Kidney (tissue), 14 donors: ENCODE results near the gene STK11. TPM values are rescaled to one million over a fixed set of nuclear protein-coding genes. Genes with fewer than 3 reads are reported as not detected.
A peak's percentile ranks its signal among the peaks of the same experiment; 100 is the strongest.

Experiments
- DNase-seq, 5 donors: peaks; one replicate each; pipeline ENCODE4 v3.0.0-alpha.2; 2013 to 2020
- FAIRE-seq: peaks from 2 replicates; lab custom pipeline; 2012; peaks lifted over from hg19 to GRCh38; lab: Jason Lieb, UNC
- H3K27ac ChIP-seq, 2 donors: one replicate each; pipeline ENCODE4 v1.7.0; 2013; ENCODE audit warnings: low read depth in 2 of 2, low read length in 2 of 2, inconsistent platforms in 1 of 2
- H3K27me3 ChIP-seq: one replicate; pipeline ENCODE4 v1.7.1; 2013; ENCODE audit warnings: low read length, inconsistent platforms; ENCODE audit not compliant: control insufficient read depth, insufficient read depth
- H3K36me3 ChIP-seq, 3 donors: one replicate each; pipeline versions ENCODE4 v1.7.0 to v1.7.1; 2013; ENCODE audit warnings: low read length in 3 of 3, control low read depth in 1 of 3, inconsistent platforms in 1 of 3; ENCODE audit not compliant: insufficient read depth in 3 of 3, control insufficient read depth in 2 of 3
- H3K4me1 ChIP-seq, 3 donors: one replicate each; pipeline versions ENCODE4 v1.7.0 to v1.7.1; 2013; ENCODE audit warnings: low read length in 3 of 3, inconsistent platforms in 1 of 3, low read depth in 1 of 3; ENCODE audit not compliant: control insufficient read depth in 2 of 3, insufficient read depth in 2 of 3
- H3K4me3 ChIP-seq, 3 donors: one replicate each; pipeline versions ENCODE4 v1.7.0 to v1.8.1; 2013; ENCODE audit warnings: low read length in 3 of 3, control low read depth in 1 of 3, inconsistent platforms in 1 of 3
- H3K9ac ChIP-seq, 3 donors: one replicate each; pipeline versions ENCODE4 v1.7.0 to v1.7.1; 2013; ENCODE audit warnings: low read length in 3 of 3, control low read depth in 1 of 3, inconsistent platforms in 1 of 3
- H3K9me3 ChIP-seq, 3 donors: one replicate each; pipeline versions ENCODE4 v1.7.0 to v1.7.1; 2013; ENCODE audit warnings: low read length in 3 of 3, control low read depth in 1 of 3, inconsistent platforms in 1 of 3; ENCODE audit not compliant: control insufficient read depth in 2 of 3, insufficient read depth in 1 of 3
- intact Hi-C: fragments of 100-400 bp; cut with DNase I; formaldehyde crosslinking; loops from one replicate; pipeline ENCODE4 v1.11.1; 2022
- polyA plus RNA-seq: library from polyadenylated mRNA; stranded (reverse); fragments of 350-450 nt; fragmentation: Illumina TruSeq; extraction: RNeasy Lipid Tissue Mini Kit (QIAGEN cat#74804); gene quantifications from one replicate; pipeline ENCODE4 v1.2.3, GENCODE V29; 2014; ENCODE audit warnings: low read depth, low replicate concordance; ENCODE audit not compliant: insufficient read depth
- total RNA-seq: library from RNA; stranded (reverse); fragmentation: NEBNext Ultra II Directional; extraction: Animal tissue kit (Norgen Biotek cat#: 25700); gene quantifications from one replicate; pipeline ENCODE4 v1.2.1, GENCODE V29; 2021
- TF ChIP-seq, protein P1 (sequence below): IDR thresholded peaks from 3 replicates; pipeline ENCODE4 v1.5.1; 2012; ENCODE audit warnings: mild to moderate bottlenecking, moderate library complexity, borderline replicate concordance; ENCODE audit not compliant: insufficient read depth; ENCODE audit errors: extremely low read depth
- donor health status: control.
- donor health status: control.
- donor health status: control.
- donor health status: control.
- donor health status: control.
- donor health status: DM: yes; HTN: yes; CAD: no.
- donor health status: Normal renal cell carcinoma (clear cell type).

Gene STK11
- total and polyA plus RNA-seq, 2 donors from 2014 or later, result 40.7 to 57.7 TPM

DNA sequence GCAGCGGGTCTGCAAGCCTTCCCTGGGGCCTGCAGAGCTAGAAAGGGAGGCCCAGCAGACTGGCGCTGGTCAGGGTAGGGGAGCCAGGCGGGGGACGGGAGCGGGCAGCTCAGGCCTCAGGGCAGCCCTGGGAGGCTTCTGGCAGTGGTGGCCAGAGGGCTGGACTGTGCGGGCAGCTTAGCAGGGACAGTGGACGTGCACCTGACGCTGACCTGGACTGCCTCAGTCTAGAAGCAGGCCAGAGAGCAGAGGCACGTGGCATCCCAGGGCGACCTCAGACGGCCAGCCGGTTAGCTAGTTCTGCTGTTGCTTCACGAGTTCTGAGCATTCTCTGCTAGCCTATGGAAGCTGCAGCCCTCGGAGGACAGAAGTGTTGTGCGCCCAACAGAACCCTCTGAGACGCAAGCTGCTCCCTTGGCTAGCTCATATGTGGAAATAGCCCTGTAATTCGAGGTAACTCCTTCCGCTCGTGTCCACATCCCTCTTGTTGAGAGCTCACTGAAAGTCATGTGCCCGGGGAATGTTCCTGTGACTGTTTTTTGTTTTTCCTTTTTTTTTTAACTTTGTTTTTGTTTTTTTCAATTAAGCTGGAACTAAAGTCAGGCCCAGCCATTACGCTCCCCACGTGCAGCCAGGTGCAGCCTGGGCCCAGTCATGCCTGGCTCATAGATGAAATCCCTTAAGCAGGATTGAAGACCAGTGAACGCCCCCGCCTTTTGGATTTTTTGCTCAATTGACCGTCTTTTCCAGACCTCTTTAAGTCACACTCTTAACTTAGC, 67.9 kb downstream of the STK11 start:
- FAIRE-seq (no peak), DNase-seq (no peak)
- Histone ChIP-seq H3K36me3 (peaks cover 5 to 35% (median 17%) of the 10 kb centered on the region in 3 donors), H3K27ac (peak overlapping the region in 1 of 2 donors; percentile 34), H3K9me3 (no peaks in the 10 kb centered on the region), H3K9ac (no peak overlapping the region), H3K27me3 (no peaks in the 10 kb centered on the region), H3K4me1 (peaks cover 3 to 58% (median 26%) of the 10 kb centered on the region in 3 donors), H3K4me3 (no peak overlapping the region)
- intact Hi-C loops, result no loop called here
- TF ChIP-seq, protein P1, sequence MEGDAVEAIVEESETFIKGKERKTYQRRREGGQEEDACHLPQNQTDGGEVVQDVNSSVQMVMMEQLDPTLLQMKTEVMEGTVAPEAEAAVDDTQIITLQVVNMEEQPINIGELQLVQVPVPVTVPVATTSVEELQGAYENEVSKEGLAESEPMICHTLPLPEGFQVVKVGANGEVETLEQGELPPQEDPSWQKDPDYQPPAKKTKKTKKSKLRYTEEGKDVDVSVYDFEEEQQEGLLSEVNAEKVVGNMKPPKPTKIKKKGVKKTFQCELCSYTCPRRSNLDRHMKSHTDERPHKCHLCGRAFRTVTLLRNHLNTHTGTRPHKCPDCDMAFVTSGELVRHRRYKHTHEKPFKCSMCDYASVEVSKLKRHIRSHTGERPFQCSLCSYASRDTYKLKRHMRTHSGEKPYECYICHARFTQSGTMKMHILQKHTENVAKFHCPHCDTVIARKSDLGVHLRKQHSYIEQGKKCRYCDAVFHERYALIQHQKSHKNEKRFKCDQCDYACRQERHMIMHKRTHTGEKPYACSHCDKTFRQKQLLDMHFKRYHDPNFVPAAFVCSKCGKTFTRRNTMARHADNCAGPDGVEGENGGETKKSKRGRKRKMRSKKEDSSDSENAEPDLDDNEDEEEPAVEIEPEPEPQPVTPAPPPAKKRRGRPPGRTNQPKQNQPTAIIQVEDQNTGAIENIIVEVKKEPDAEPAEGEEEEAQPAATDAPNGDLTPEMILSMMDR, result no peak

GRCh38 chr19:1274081-1274851, 68.7 kb downstream of the STK11 start:
- FAIRE-seq, result no peak
- Histone ChIP-seq H3K4me3 (peak overlapping the region in 1 of 3 donors; percentile 75), H3K9ac (peak overlapping the region in 1 of 3 donors; percentile 46), H3K27ac (peak overlapping the region; percentile 98 to 99), H3K9me3 (no peaks in the 10 kb centered on the region), H3K27me3 (no peaks in the 10 kb centered on the region), H3K4me1 (peaks cover 0 to 54% (median 22%) of the 10 kb centered on the region in 3 donors), H3K36me3 (peaks cover 5 to 42% (median 17%) of the 10 kb centered on the region in 3 donors)
- DNase-seq, result peak in 2 of 5 donors; percentile 78 to 88
- TF ChIP-seq, protein P1, result no peak
- intact Hi-C loops, result no loop called here

GRCh38 chr19:1274852-1275259, 69.3 kb downstream of the STK11 start:
- H3K9ac ChIP-seq, result peak overlapping the region in 1 of 3 donors; percentile 46
- intact Hi-C loops, result no loop called here
- no peak for FAIRE-seq

More at GRCh38 chr19:1274852-1275259, 69.3 kb downstream of the STK11 start:
- Histone ChIP-seq H3K4me1 (peaks cover 0 to 52% (median 22%) of the 10 kb centered on the region in 3 donors), H3K9me3 (no peaks in the 10 kb centered on the region), H3K4me3 (peak overlapping the region in 1 of 3 donors; percentile 75), H3K36me3 (peaks cover 5 to 44% (median 17%) of the 10 kb centered on the region in 3 donors), H3K27ac (peak overlapping the region; percentile 98 to 99), H3K27me3 (no peaks in the 10 kb centered on the region)
- DNase-seq, result peak in 1 of 5 donors; percentile 89
- TF ChIP-seq, protein P1, result no peak
